Stimulated activated CD8-positive, alpha-beta memory T cell treated with anti-CD3 and anti-CD28 coated beads, Interleukin-15, amount 100 ng/mL, for 1 hour (primary cell): Measurements from ENCODE around the gene SULT1A1.
"Not testable (repeated sequence)": the region's sequence is repeated elsewhere in the genome, so short reads cannot be mapped to it uniquely, and the experiment has no call there.

Experiments used
- DNase-seq: peaks from one replicate; pipeline ENCODE4 v3.0.0-alpha.2; 2020; ENCODE audit warnings: low read depth

Gene SULT1A1

GRCh38 chr16:28609631-28610594 is at the start of gene SULT1A1:
SULT1A1 (minus strand) TSS chr16:28610044; CDS start chr16:28608855, 1,189 bp downstream.
- DNase-seq, result no peak

GRCh38 chr16:28639959-28640358 is 30.1 kb upstream of the SULT1A1 start:
- not testable (repeated sequence) for DNase-seq

GRCh38 chr16:28638359-28638758 is 28.5 kb upstream of the SULT1A1 start:
- not testable (repeated sequence) for DNase-seq

DNA sequence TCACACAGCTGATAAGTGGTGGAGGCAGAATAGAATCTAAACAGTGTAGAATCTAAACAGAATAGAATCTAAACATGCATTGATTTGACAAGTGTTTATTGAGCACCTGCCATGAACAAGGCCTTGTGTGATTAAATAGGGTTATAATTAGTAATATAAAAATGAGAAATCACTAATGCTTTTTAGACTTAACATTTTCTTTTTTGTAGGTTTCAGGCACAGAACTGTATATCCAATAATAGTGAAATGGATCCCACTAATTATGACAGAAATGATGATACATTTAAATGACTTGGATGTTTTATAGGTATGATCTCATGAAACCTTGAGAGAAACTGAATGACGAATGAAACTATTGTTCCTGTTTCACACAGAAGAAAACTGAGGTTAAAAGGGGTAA is 27.9 kb upstream of the SULT1A1 start, which contains the start of gene NPIPB8:
TSS of gene NPIPB8 (plus strand) at position 301 of the 400 bp plus-strand sequence. CDS start 296 bp downstream, outside the sequence.
- not testable (repeated sequence) for DNase-seq

DNA sequence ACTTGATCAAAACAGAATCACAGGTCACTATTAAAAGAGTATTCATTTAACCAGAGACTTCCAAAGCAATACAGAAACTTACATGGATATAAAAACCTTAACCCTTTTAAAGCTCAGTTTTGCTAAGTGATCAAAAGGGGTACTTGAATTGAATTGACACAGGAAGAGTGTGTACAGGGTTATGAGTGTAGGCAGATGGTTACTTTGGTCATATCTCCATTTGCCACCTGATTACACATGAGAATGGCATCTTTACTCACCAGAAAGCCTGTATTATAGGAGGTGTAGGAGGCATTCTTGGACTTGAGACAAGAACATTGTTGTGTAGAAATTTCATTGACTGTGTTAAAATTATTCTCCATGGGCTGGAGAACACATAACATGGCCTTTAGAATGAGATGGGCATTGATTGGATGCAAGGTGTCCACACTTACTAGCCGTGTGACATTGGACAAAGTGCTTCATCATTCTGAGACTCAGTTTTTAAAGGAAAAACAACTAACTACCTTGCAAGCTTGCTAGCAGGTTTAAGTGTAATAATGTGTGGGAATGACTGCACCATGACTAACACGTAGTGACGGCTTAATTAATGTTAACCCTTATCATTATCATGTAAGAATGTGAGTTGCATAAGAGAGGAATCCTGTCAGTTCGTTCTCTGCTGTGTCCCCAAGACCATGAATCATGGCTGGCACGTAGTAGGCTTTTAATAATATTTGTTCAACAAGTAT is 26.4 kb upstream of the SULT1A1 start:
- not testable (repeated sequence) for DNase-seq

- not testable (repeated sequence) for DNase-seq
Observed at GRCh38 chr16:28630905-28631304, 21.1 kb upstream of the SULT1A1 start.

DNA sequence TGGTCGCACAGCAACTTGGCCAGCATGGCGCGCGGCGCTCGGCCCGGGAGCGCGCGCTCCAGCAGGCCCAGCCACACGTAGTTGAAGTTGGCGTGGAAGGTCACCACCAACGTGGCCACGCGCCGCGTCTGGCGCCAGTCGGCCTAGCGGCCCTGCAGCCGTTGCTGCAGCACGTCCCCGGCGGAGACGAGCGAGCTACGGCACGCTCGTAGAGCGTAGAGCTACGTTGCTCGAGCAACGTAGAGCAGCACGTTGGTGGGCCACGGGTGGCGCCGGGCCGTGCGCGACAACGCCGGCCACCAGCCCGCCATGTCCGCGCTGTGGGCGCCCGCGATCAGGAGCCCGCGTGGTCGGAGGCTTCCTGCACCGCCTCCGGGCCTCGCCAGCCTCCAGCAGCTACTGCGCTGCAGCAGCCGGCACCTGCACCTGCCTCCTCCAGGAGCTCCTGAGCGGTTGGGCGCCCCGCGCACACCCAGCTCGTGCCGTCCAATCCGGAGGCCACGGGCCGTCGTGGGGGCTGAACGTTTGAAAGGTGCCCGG is 13.4 kb upstream of the SULT1A1 start:
- no peak for DNase-seq

DNA sequence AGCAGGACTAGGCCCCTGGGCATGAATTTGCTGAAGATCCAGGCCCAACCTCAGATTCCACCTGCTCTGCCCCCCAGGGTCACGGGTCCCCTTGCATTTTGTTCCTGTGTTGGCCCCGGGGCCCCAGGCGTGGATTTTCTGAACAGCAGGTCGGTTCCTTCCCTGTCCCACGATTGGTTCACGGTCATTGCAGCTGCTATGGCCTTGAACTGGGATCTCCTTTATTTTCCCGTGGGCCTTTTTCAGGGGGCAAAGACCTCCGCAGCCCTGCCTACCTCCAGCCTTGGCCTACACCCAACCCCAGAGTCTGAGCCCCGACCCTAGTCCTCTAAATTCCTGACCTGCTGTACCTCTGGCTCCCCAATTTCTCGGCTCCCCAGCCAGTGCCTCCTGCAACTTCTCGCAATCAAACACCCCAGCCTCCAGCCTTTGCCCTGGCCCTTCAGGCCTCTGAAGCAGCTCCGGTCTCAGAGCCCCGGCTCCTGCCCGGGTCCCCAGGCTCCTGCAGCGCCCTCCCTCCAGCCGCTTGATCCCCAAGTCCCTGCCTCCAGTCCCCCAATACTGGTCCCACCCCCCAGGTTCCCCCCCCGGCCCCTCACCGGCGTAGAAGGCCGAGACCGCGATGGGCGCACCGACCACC is 12.8 kb upstream of the SULT1A1 start:
- DNase-seq, result not testable (repeated sequence)

- no peak for DNase-seq
Observed at GRCh38 chr16:28621481-28622155, 11.8 kb upstream of the SULT1A1 start.

DNA sequence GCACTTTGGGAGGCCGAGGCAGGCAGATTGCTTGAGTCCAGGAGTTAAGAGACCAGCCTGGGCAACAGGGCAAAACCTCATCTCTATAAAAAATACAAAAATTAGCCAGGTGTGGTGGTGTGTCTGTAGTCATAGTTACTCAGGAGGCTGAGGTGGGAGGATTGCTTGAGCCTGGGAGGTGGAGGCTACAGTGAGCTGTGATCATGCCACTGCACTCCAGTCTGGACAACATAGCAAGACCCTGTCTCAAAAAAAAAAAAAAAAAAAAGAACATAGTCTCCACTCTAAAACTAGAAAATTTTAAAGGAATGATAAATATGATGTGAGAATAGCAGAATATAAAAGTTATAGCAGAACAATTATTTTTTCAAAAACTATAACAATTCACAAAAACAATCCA is 10.5 kb upstream of the SULT1A1 start:
- DNase-seq, result not testable (repeated sequence)

- DNase-seq, result no peak
Observed at GRCh38 chr16:28617874-28618273, 8.0 kb upstream of the SULT1A1 start.

- no peak for DNase-seq
Observed at GRCh38 chr16:28616636-28617035, 6.8 kb upstream of the SULT1A1 start.

DNA sequence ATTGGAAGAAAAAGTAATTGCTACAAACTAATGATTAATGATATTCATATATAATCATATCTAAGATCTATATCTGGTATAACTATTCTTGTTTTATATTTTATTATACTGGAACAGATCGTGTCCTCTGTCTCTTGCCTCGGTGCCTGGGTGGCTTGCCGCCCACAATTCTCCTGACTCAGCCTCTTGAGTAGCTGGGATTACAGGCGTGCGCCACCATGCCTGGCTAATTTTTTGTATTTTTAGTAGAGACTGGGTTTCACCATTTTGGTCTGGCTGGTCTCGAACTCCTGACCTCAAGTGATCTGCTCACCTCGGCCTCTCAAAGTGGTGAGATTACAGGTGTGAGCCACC is 6.4 kb upstream of the SULT1A1 start:
- DNase-seq, result not testable (repeated sequence)

- not testable (repeated sequence) for DNase-seq
Observed at GRCh38 chr16:28615486-28616223, 5.8 kb upstream of the SULT1A1 start.

GRCh38 chr16:28614561-28614960 is 4.7 kb upstream of the SULT1A1 start:
- DNase-seq, result not testable (repeated sequence)

DNA sequence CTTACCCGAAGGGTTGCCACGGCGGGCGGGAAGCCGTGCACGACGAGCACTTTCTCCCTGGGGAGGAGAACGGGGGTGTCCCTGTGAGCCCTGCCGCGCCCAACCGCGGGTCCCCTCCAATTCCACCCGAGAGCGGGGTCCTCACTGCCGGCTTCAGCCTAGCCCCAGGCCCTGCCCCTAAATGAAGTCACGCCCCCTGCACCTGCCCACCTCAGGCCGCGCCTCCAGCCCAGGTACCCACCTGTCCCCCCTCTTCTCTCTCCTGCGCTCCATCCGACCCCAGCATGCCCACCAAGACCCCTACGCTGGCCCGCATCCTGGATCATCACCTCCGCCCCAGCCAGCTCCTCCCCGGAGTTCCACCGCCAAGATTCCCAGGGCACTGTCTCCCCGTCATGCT is 4.1 kb upstream of the SULT1A1 start:
- DNase-seq, result not testable (repeated sequence)

GRCh38 chr16:28612359-28613280 is 2.8 kb upstream of the SULT1A1 start:
- not testable (repeated sequence) for DNase-seq

DNA sequence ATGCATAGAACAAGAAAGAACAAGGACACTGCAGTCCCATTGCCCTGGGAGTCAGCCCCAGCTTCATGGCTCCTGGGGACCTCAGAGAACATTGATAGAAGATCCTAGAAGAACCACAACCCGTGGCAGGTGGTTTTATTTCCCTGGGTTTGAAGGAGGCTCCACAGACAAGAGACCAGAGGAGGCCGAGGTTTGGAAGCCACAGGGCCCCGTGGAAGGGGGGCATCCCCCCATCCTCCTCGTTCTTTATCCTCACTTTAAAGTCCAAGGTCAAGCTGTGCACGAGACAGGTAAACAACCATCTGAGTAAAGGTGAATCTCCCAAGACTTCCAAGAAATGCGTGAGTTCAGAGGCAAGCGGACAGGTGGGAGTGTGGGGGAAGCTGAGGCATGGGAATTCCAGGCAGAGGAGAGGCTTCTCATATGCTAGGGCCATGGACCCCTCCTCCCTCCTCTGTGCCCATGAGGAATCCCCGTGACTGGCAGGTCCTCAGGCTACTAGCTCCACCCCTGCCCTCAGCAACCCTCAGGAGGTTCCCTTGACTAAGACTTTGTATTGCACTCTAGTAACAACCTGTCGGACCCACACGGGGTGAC is 849 bp upstream of the SULT1A1 start:
- DNase-seq, result no peak
